CD4-positive, alpha-beta memory T cell (primary cell): Measurements from ENCODE around the gene TSPAN11. TPM values are rescaled to one million over a fixed set of nuclear protein-coding genes. Genes with fewer than 3 reads are reported as not detected.

Source experiments
- CTCF ChIA-PET: fragments of 350-600 bp; sonication (Branson Sonifier 250); formaldehyde crosslinking; loops from one replicate; lab custom pipeline; 2021; ENCODE audit warnings: inconsistent platforms; ENCODE audit not compliant: partially characterized antibody; lab: Charles Lee
- POLR2A ChIA-PET: fragments of 350-600 bp; sonication (Branson Sonifier 250); formaldehyde crosslinking; loops from one replicate; lab custom pipeline; 2021; ENCODE audit not compliant: partially characterized antibody; lab: Charles Lee
- DNase-seq, 5 donors: peaks; one replicate each; pipeline versions ENCODE4 v3.0.0 to v3.0.0-alpha.2; 2020 to 2022; ENCODE audit warnings: mixed read lengths in 1 of 5
- H3K27ac ChIP-seq: one replicate; pipeline ENCODE4 v1.7.0; 2013; ENCODE audit warnings: low read depth, low read length
- H3K27me3 ChIP-seq: 2 replicates; pipeline ENCODE4 v1.7.0; 2013; ENCODE audit warnings: mild to moderate bottlenecking, low read length, moderate library complexity; ENCODE audit not compliant: insufficient read depth
- H3K36me3 ChIP-seq: 2 replicates; pipeline ENCODE4 v1.7.0; 2013; ENCODE audit warnings: mild to moderate bottlenecking, low read length, moderate library complexity; ENCODE audit not compliant: insufficient read depth
- H3K4me1 ChIP-seq: 2 replicates; pipeline ENCODE4 v1.7.0; 2013; ENCODE audit warnings: mild to moderate bottlenecking, low read length, moderate library complexity; ENCODE audit not compliant: insufficient read depth
- H3K4me3 ChIP-seq, 2 donors: one replicate each; pipeline ENCODE4 v1.7.0; 2013; ENCODE audit warnings: low read length in 2 of 2, mild to moderate bottlenecking in 1 of 2
- H3K9me3 ChIP-seq, 2 donors: one replicate each; pipeline ENCODE4 v1.7.0; 2013; ENCODE audit warnings: low read length in 2 of 2, control low read depth in 1 of 2; ENCODE audit not compliant: control insufficient read depth in 1 of 2
- H3K27ac Mint-ChIP-seq, 7 donors: one replicate each; pipeline ENCODE4 v1.8.0; 2020 to 2021; ENCODE audit warnings: mixed read lengths in 7 of 7, mild to moderate bottlenecking in 6 of 7, inconsistent platforms in 3 of 7, moderate library complexity in 3 of 7
- H3K27me3 Mint-ChIP-seq, 2 donors: one replicate each; pipeline ENCODE4 v1.8.0; 2020 to 2021; ENCODE audit warnings: mixed read lengths in 2 of 2
- H3K36me3 Mint-ChIP-seq, 2 donors: one replicate each; pipeline ENCODE4 v1.8.0; 2020 to 2021; ENCODE audit warnings: mixed read lengths in 2 of 2, inconsistent platforms in 1 of 2, mild to moderate bottlenecking in 1 of 2
- H3K4me1 Mint-ChIP-seq, 4 donors: one replicate each; pipeline ENCODE4 v1.8.0; 2020 to 2021; ENCODE audit warnings: mixed read lengths in 4 of 4, mild to moderate bottlenecking in 1 of 4
- H3K4me3 Mint-ChIP-seq, 8 donors: one replicate each; pipeline ENCODE4 v1.8.0; 2020 to 2021; ENCODE audit warnings: mixed read lengths in 8 of 8, mild to moderate bottlenecking in 7 of 8, moderate library complexity in 6 of 8, inconsistent platforms in 3 of 8
- H3K9me3 Mint-ChIP-seq, 8 donors: one replicate each; pipeline ENCODE4 v1.8.0; 2020 to 2021; ENCODE audit warnings: mixed read lengths in 8 of 8, mild to moderate bottlenecking in 5 of 8, inconsistent platforms in 3 of 8, moderate library complexity in 1 of 8
- intact Hi-C: fragments of 100-400 bp; cut with micrococcal nuclease; formaldehyde crosslinking; loops from one replicate; pipeline ENCODE4 v1.15.1; 2023
- polyA plus RNA-seq, 2 donors: library from polyadenylated mRNA; unstranded; fragments of 300-500 nt; fragmentation: Illumina TruSeq; gene quantifications; one replicate each; pipeline ENCODE4 v1.2.3, GENCODE V29; 2021
- total RNA-seq, 2 experiments: library from RNA; stranded (reverse); gene quantifications; one replicate each; pipeline ENCODE4 v1.2.3, GENCODE V29; 2021

Gene TSPAN11
- total and polyA plus RNA-seq, 4 experiments from 2014 or later = not detected

DNA sequence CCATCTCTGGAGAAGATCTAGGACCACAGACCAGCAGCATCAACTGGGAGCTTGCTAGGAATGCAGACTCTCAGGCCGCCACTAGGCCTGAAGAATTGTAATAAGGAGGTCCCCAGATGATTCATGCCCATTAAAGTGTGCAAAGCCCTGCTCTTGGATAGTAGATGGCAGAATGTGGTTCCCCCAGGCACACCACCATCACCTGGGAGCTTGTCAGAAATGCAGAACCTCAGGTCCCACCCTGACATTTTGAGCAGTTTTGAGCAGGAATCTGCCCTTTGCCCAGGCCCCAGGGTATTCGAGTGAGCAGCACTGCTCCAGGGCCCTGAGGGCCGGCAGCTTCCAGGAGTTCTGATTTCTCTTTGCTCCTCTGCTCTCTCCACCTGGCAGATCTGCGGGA, 64.9 kb downstream of the TSPAN11 start:
- Mint-ChIP-seq H3K9me3 (no peaks in the 10 kb centered on the region), H3K36me3 (no peaks in the 10 kb centered on the region), H3K4me3 (no peak overlapping the region), H3K27me3 (peaks cover 0 to 2% of the 10 kb centered on the region in 2 donors), H3K27ac (no peak overlapping the region), H3K4me1 (no peaks in the 10 kb centered on the region)
- no peak overlapping the region for H3K27ac ChIP-seq
- no peak for DNase-seq
- H3K4me3 ChIP-seq = no peak overlapping the region
- intact Hi-C loops = no loop called here
- no peaks in the 10 kb centered on the region for H3K36me3 ChIP-seq
- H3K4me1 ChIP-seq = no peaks in the 10 kb centered on the region
- POLR2A ChIA-PET = no interaction called here
- H3K9me3 ChIP-seq = no peaks in the 10 kb centered on the region
- CTCF ChIA-PET = interaction anchor here (1.3 kb wide), 1 partner anchor 281 kb away, joined by 3 read pairs; no protein-coding TSS in a partner anchor
- H3K27me3 ChIP-seq = no peaks in the 10 kb centered on the region

DNA sequence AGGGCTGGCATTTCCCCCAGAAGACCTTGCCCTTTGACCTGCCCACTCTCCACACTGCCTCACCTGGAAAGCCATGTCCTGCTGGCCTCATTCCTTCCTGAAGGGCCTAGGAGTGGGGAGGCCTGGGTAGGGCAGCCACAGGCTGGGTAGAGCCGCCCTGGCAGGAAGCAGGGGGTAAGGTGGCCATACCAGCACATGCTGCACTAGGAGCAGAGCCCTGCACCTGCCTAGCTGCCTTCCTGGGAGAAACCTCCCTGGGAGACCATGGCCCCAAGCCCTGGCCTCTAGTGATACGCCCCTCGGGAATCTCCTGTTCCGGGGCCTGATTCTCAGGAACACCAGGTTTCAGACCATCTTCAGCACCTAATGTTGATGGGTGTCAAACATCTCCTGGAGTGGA, 65.8 kb downstream of the TSPAN11 start:
- no peak for DNase-seq
- intact Hi-C loops = no loop called here
- POLR2A ChIA-PET = no interaction called here
- H3K4me3 Mint-ChIP-seq = no peak overlapping the region
- Histone ChIP-seq H3K27me3 (no peaks in the 10 kb centered on the region), H3K4me3 (no peak overlapping the region), H3K4me1 (no peaks in the 10 kb centered on the region), H3K9me3 (no peaks in the 10 kb centered on the region), H3K27ac (no peak overlapping the region), H3K36me3 (no peaks in the 10 kb centered on the region)
- H3K36me3 Mint-ChIP-seq = no peaks in the 10 kb centered on the region
- no peaks in the 10 kb centered on the region for H3K4me1 Mint-ChIP-seq
- no peaks in the 10 kb centered on the region for H3K9me3 Mint-ChIP-seq
- H3K27ac Mint-ChIP-seq = peak overlapping the region in 1 of 7 donors; percentile 42
- CTCF ChIA-PET = no interaction called here
- H3K27me3 Mint-ChIP-seq = peaks cover 0 to 2% of the 10 kb centered on the region in 2 donors

DNA sequence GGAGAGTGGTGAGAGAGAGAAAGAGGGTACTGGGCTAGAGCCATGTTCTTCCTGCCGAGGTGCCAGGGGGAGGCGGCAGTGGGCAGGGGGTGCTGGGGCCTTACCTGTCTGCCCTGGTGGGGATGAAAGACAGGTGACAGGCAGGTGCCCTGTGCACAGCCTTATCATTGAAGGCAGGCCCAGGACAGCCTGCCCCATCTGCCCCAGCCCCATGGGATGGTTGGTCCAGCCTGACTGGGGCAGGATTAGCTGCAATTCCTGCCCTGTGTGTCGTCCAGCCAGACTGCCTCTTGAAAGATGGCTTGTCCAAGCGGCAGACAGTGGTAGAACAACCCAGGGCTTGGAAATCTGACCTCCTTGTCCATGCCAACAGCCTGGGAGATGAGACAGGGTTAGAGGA, 67.2 kb downstream of the TSPAN11 start:
- no peak for DNase-seq
- Histone ChIP-seq H3K36me3 (no peaks in the 10 kb centered on the region), H3K27me3 (no peaks in the 10 kb centered on the region), H3K27ac (no peak overlapping the region), H3K4me1 (no peaks in the 10 kb centered on the region), H3K4me3 (no peak overlapping the region), H3K9me3 (no peaks in the 10 kb centered on the region)
- no peaks in the 10 kb centered on the region for H3K36me3 Mint-ChIP-seq
- H3K4me3 Mint-ChIP-seq = no peak overlapping the region
- CTCF ChIA-PET = no interaction called here
- H3K27me3 Mint-ChIP-seq = peaks cover 0 to 2% of the 10 kb centered on the region in 2 donors
- POLR2A ChIA-PET = no interaction called here
- intact Hi-C loops = no loop called here
- no peaks in the 10 kb centered on the region for H3K4me1 Mint-ChIP-seq
- H3K9me3 Mint-ChIP-seq = no peaks in the 10 kb centered on the region
- no peak overlapping the region for H3K27ac Mint-ChIP-seq

DNA sequence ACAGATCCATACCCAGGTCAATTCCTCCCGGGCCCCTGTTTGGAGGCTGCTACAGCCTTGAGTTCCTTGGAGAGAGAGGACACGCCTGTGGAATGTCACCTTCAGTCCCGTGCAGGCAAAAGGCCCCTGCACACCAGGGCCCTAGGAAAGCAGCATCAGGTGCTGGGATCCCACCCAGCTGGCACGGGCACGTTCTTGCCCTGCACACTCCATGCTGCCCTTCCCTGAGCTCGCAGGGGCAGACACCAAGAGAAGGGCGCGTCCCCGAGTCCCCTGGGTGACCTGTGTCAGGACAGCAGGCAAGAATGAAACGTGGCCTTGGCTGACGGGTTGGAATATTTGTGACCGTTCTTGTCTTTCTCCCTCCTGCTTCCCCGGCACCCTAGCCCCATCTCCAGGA, 67.7 kb downstream of the TSPAN11 start:
- CTCF ChIA-PET = no interaction called here
- POLR2A ChIA-PET = no interaction called here
- Histone ChIP-seq H3K9me3 (no peaks in the 10 kb centered on the region), H3K4me1 (no peaks in the 10 kb centered on the region), H3K4me3 (no peak overlapping the region), H3K36me3 (no peaks in the 10 kb centered on the region), H3K27ac (no peak overlapping the region), H3K27me3 (no peaks in the 10 kb centered on the region)
- H3K4me1 Mint-ChIP-seq = no peaks in the 10 kb centered on the region
- intact Hi-C loops = no loop called here
- H3K9me3 Mint-ChIP-seq = no peaks in the 10 kb centered on the region
- no peaks in the 10 kb centered on the region for H3K36me3 Mint-ChIP-seq
- no peak for DNase-seq
- no peak overlapping the region for H3K4me3 Mint-ChIP-seq
- peaks cover 0 to 2% of the 10 kb centered on the region in 2 donors for H3K27me3 Mint-ChIP-seq
- no peak overlapping the region for H3K27ac Mint-ChIP-seq

DNA sequence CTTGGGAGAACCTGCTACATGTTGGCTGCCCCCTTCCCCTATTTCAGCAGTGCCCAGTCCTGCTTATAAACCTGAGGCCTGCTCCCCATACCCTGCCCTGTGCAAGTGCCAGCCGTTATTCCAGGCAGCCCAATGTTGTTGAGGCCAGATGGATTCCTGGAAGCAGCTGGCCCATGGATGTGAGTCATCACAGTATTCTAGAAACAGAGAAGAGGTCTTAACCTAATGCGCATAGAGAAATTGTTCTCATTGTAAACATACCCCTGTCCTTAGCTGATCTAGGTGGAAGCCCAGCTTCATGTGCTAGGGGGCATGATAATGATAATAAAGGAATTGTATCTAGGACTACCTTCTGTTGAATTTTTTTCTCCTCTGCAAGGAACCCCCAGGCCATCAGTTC, 69.7 kb downstream of the TSPAN11 start:
- Histone ChIP-seq H3K4me3 (no peak overlapping the region), H3K27ac (no peak overlapping the region), H3K27me3 (no peaks in the 10 kb centered on the region), H3K9me3 (no peaks in the 10 kb centered on the region), H3K36me3 (no peaks in the 10 kb centered on the region), H3K4me1 (no peaks in the 10 kb centered on the region)
- no peak for DNase-seq
- ChIA-PET CTCF (interaction anchor here (1.4 kb wide), 1 partner anchor 12 kb away, joined by 3 read pairs; no protein-coding TSS in a partner anchor), POLR2A (no interaction called here)
- Mint-ChIP-seq H3K4me1 (no peaks in the 10 kb centered on the region), H3K27me3 (peaks cover 0 to 6% of the 10 kb centered on the region in 2 donors), H3K36me3 (no peaks in the 10 kb centered on the region), H3K9me3 (no peaks in the 10 kb centered on the region), H3K27ac (no peak overlapping the region), H3K4me3 (no peak overlapping the region)
- intact Hi-C loops = no loop called here

DNA sequence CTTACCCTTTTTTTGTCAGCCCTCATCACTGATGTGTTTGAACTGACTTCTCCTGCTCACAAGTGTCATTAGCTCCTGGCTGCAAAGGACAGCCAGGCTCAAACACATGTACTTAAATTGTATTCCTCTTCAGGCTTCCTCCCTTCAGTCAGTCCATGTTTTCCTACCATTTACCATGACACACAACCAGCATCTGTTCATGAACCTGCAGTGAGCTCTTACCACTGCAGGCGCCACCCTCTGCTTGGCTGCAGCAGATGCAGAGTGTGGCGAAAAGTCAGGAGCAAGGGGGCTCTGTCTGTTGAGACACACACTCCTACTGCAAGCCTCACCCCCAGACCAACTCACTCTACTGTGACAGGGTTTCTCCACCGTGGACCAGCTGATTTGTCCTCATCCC, 70.2 kb downstream of the TSPAN11 start:
- H3K36me3 Mint-ChIP-seq = no peaks in the 10 kb centered on the region
- no peak overlapping the region for H3K4me3 ChIP-seq
- DNase-seq = no peak

DNA sequence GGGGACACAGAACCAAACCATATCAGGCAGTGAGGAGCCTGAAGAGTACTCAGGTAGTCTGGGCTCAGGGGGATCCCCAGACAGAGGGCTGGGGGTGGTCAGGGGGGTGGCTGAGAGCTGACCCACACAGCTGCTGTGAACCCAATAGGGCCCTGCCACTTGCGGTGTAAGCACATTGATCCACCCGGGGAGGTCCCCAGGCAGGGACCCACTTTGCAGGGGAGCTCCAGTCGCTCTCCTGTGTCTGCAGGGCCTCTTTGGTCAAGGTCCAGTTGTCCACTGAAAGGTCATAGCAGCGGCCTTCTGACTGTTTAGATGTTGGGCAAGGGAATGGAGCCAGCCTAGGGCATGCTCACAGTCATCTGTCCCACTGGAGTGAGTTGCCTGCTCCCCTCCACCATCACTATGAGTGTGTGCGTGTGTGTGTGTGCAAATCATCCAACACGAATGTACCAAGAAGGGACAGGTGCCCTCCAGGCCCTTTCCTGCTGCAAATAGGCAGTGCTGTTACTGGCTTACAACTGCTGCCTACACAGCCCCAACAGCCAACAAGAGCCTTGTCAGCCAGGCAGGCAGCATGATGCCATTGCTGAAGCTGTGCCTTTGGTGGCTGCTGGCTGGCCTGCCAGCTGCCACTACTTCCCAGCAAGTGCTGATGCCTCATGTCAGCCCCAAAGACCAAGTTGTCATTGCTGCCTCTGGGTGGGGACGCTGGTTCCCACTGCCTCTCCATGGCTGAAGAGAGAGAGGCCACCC, 71.3 kb downstream of the TSPAN11 start:
- Histone ChIP-seq H3K4me3 (no peak overlapping the region), H3K27ac (no peak overlapping the region), H3K27me3 (no peaks in the 10 kb centered on the region), H3K4me1 (no peaks in the 10 kb centered on the region), H3K9me3 (no peaks in the 10 kb centered on the region), H3K36me3 (no peaks in the 10 kb centered on the region)
- ChIA-PET CTCF (no interaction called here), POLR2A (no interaction called here)
- H3K9me3 Mint-ChIP-seq = no peaks in the 10 kb centered on the region
- DNase-seq = no peak
- intact Hi-C loops = no loop called here
- no peak overlapping the region for H3K4me3 Mint-ChIP-seq
- H3K4me1 Mint-ChIP-seq = no peaks in the 10 kb centered on the region
- no peaks in the 10 kb centered on the region for H3K36me3 Mint-ChIP-seq
- peaks cover 0 to 6% of the 10 kb centered on the region in 2 donors for H3K27me3 Mint-ChIP-seq
- no peak overlapping the region for H3K27ac Mint-ChIP-seq

More for the DNA sequence above, 70.2 kb downstream of the TSPAN11 start:
- no peak overlapping the region for H3K27ac ChIP-seq
- intact Hi-C loops = no loop called here
- Mint-ChIP-seq H3K4me1 (no peaks in the 10 kb centered on the region), H3K27ac (no peak overlapping the region), H3K4me3 (no peak overlapping the region), H3K9me3 (no peaks in the 10 kb centered on the region), H3K27me3 (peaks cover 0 to 6% of the 10 kb centered on the region in 2 donors)
- H3K9me3 ChIP-seq = no peaks in the 10 kb centered on the region
- H3K27me3 ChIP-seq = no peaks in the 10 kb centered on the region
- ChIA-PET POLR2A (no interaction called here), CTCF (interaction anchor here (1.4 kb wide), 1 partner anchor 12 kb away, joined by 3 read pairs; no protein-coding TSS in a partner anchor)
- no peaks in the 10 kb centered on the region for H3K4me1 ChIP-seq
- H3K36me3 ChIP-seq = no peaks in the 10 kb centered on the region
